ENCODE measurements around the gene PPM1L. TPM values are rescaled to one million over a fixed set of nuclear protein-coding genes. Genes with fewer than 3 reads are reported as not detected.

The PPM1L gene
- polyA plus RNA-seq, 1 donor (not counting 4 experiments of a cell fraction or from before 2014, with no cell fraction given): 0.58 TPM

- Histone ChIP-seq H3K79me2 (ENCODE audit: control insufficient read depth, insufficient read depth, low read length) (no peaks in the 10 kb centered on the region), H3K4me2 (ENCODE audit: control insufficient read depth, extremely low read depth, insufficient read depth, low read depth, low read length) (no peak overlapping the region), H3K27me3 (ENCODE audit: control insufficient read depth, extremely low read depth, insufficient read depth, low read length) (no peaks in the 10 kb centered on the region), H3K9ac (ENCODE audit: control insufficient read depth, extremely low read depth, insufficient read depth, low read length) (no peak overlapping the region), H3K9me1 (ENCODE audit: control insufficient read depth, extremely low read depth, insufficient read depth, low read length) (no peaks in the 10 kb centered on the region), H3K27ac (ENCODE audit: control insufficient read depth, insufficient read depth, low read length) (no peak overlapping the region), H4K20me1 (ENCODE audit: control insufficient read depth, extremely low read depth, insufficient read depth, low read length) (no peaks in the 10 kb centered on the region), H3K9me3 (ENCODE audit: control insufficient read depth, low read depth, low read length) (no peaks in the 10 kb centered on the region), H3K36me3 (ENCODE audit: control insufficient read depth in 2 of 2, extremely low read depth in 1 of 2, insufficient read depth in 2 of 2, low read length in 2 of 2) (no peaks in the 10 kb centered on the region), H2AFZ (ENCODE audit: control insufficient read depth, low read length) (no peak overlapping the region), H3K4me3 (ENCODE audit: control insufficient read depth in 2 of 3, extremely low read depth in 1 of 3, insufficient read depth in 2 of 3, low read depth in 1 of 3, low read length in 3 of 3) (no peak overlapping the region), H3K4me1 (ENCODE audit: control insufficient read depth, extremely low read depth, insufficient read depth, low read length) (no peaks in the 10 kb centered on the region)
- dilution Hi-C loops (cut with MboI; ENCODE audit: extremely low pct_ligation_motif_present, low sequenced_read_pairs): no loop called here
- DNase-seq (ENCODE audit: low read depth, low spot score) (no peak), FAIRE-seq (no peak)
- TF ChIP-seq EZH2 (IDR thresholded peaks at IDR 0.05; ENCODE audit: low read length) (no peak), CTCF (optimal IDR thresholded peaks at IDR 0.05 in 1 of 3, IDR thresholded peaks at IDR 0.05 in 1 of 3, conservative IDR thresholded peaks at IDR 0.05 in 1 of 3; ENCODE audit: extremely low read depth in 1 of 3, insufficient read depth in 2 of 3, low read length in 3 of 3) (no peak)
Observed at GRCh38 chr3:160893207-160893606, 137.2 kb downstream of the PPM1L start.

GRCh38 chr3:160904691-160905090, 148.7 kb downstream of the PPM1L start:
- TF ChIP-seq CTCF (optimal IDR thresholded peaks at IDR 0.05 in 1 of 3, IDR thresholded peaks at IDR 0.05 in 1 of 3, conservative IDR thresholded peaks at IDR 0.05 in 1 of 3; ENCODE audit: extremely low read depth in 1 of 3, insufficient read depth in 2 of 3, low read length in 3 of 3) (no peak), EZH2 (IDR thresholded peaks at IDR 0.05; ENCODE audit: low read length) (no peak)
- Histone ChIP-seq H3K79me2 (ENCODE audit: control insufficient read depth, insufficient read depth, low read length) (no peaks in the 10 kb centered on the region), H3K9me3 (ENCODE audit: control insufficient read depth, low read depth, low read length) (no peaks in the 10 kb centered on the region), H2AFZ (ENCODE audit: control insufficient read depth, low read length) (no peak overlapping the region), H3K9ac (ENCODE audit: control insufficient read depth, extremely low read depth, insufficient read depth, low read length) (no peak overlapping the region), H3K36me3 (ENCODE audit: control insufficient read depth in 2 of 2, extremely low read depth in 1 of 2, insufficient read depth in 2 of 2, low read length in 2 of 2) (no peaks in the 10 kb centered on the region), H4K20me1 (ENCODE audit: control insufficient read depth, extremely low read depth, insufficient read depth, low read length) (no peaks in the 10 kb centered on the region), H3K4me2 (ENCODE audit: control insufficient read depth, extremely low read depth, insufficient read depth, low read depth, low read length) (no peak overlapping the region), H3K4me3 (ENCODE audit: control insufficient read depth in 2 of 3, extremely low read depth in 1 of 3, insufficient read depth in 2 of 3, low read depth in 1 of 3, low read length in 3 of 3) (no peak overlapping the region), H3K27ac (ENCODE audit: control insufficient read depth, insufficient read depth, low read length) (no peak overlapping the region), H3K9me1 (ENCODE audit: control insufficient read depth, extremely low read depth, insufficient read depth, low read length) (no peaks in the 10 kb centered on the region), H3K4me1 (ENCODE audit: control insufficient read depth, extremely low read depth, insufficient read depth, low read length) (no peaks in the 10 kb centered on the region), H3K27me3 (ENCODE audit: control insufficient read depth, extremely low read depth, insufficient read depth, low read length) (no peaks in the 10 kb centered on the region)
- dilution Hi-C loops (cut with MboI; ENCODE audit: extremely low pct_ligation_motif_present, low sequenced_read_pairs): no loop called here
- no peak for DNase-seq (ENCODE audit: low read depth, low spot score)
- no peak for FAIRE-seq

Data from keratinocyte (primary cell).